Naive thymus-derived CD4-positive, alpha-beta T cell (primary cell): ENCODE measurements around the gene PDE4C. TPM values are rescaled to one million over a fixed set of nuclear protein-coding genes. Genes with fewer than 3 reads are reported as not detected.

Source experiments
- ATAC-seq: fragments of 150-1000 bp; cut with Tn5 transposase; 2 replicates; pipeline ENCODE4 v1.10.0; 2021; ENCODE audit warnings: mild to moderate bottlenecking, moderate library complexity
- CTCF ChIA-PET: fragments of 350-600 bp; sonication (Branson Sonifier 250); formaldehyde crosslinking; loops from one replicate; lab custom pipeline; 2021; ENCODE audit warnings: antibody characterized with exemption; lab: Charles Lee
- POLR2A ChIA-PET: fragments of 350-600 bp; sonication (Branson Sonifier 250); formaldehyde crosslinking; loops from one replicate; lab custom pipeline; 2021; ENCODE audit warnings: antibody characterized with exemption, inconsistent platforms; lab: Charles Lee
- DNase-seq, 9 donors: peaks; one replicate each; pipeline versions ENCODE4 v3.0.0 to v3.0.0-alpha.2; 2020 to 2022; ENCODE audit warnings: mixed read lengths in 1 of 9
- H3K27ac ChIP-seq: one replicate; pipeline ENCODE4 v1.7.0; 2013; ENCODE audit warnings: mild to moderate bottlenecking, low read depth, low read length, moderate library complexity
- H3K27me3 ChIP-seq, 2 donors: one replicate each; pipeline ENCODE4 v1.7.0; 2013; ENCODE audit warnings: low read length in 2 of 2, mild to moderate bottlenecking in 2 of 2, moderate library complexity in 2 of 2; ENCODE audit not compliant: control insufficient read depth in 2 of 2, insufficient read depth in 2 of 2
- H3K36me3 ChIP-seq, 3 experiments: 1 replicate in 2 of 3; 2 replicates in 1 of 3; pipeline ENCODE4 v1.7.0; 2013; ENCODE audit warnings: low read length in 3 of 3, mild to moderate bottlenecking in 3 of 3, moderate library complexity in 1 of 3; ENCODE audit not compliant: insufficient read depth in 3 of 3, control insufficient read depth in 2 of 3
- H3K4me1 ChIP-seq, 2 donors: one replicate each; pipeline ENCODE4 v1.7.0; 2013; ENCODE audit warnings: low read length in 2 of 2, mild to moderate bottlenecking in 2 of 2, moderate library complexity in 1 of 2; ENCODE audit not compliant: control insufficient read depth in 2 of 2, insufficient read depth in 2 of 2
- H3K4me3 ChIP-seq: 2 replicates; pipeline ENCODE4 v1.7.0; 2013; ENCODE audit warnings: mild to moderate bottlenecking, low read length
- H3K9me3 ChIP-seq, 3 experiments: 1 replicate in 2 of 3; 2 replicates in 1 of 3; pipeline ENCODE4 v1.7.0; 2013; ENCODE audit warnings: low read length in 3 of 3; ENCODE audit not compliant: control insufficient read depth in 2 of 3
- H3K27ac Mint-ChIP-seq, 9 donors: one replicate each; pipeline ENCODE4 v1.8.0; 2020 to 2022; ENCODE audit warnings: mixed read lengths in 9 of 9, mild to moderate bottlenecking in 8 of 9, moderate library complexity in 5 of 9, inconsistent platforms in 2 of 9
- H3K27me3 Mint-ChIP-seq, 5 donors: one replicate each; pipeline ENCODE4 v1.8.0; 2021 to 2022; ENCODE audit warnings: mixed read lengths in 5 of 5, mild to moderate bottlenecking in 1 of 5
- H3K36me3 Mint-ChIP-seq, 5 donors: one replicate each; pipeline ENCODE4 v1.8.0; 2020 to 2022; ENCODE audit warnings: mixed read lengths in 5 of 5, mild to moderate bottlenecking in 3 of 5, inconsistent platforms in 1 of 5
- H3K4me1 Mint-ChIP-seq, 7 donors: one replicate each; pipeline ENCODE4 v1.8.0; 2020 to 2022; ENCODE audit warnings: mixed read lengths in 7 of 7, mild to moderate bottlenecking in 3 of 7, inconsistent platforms in 1 of 7
- H3K4me3 Mint-ChIP-seq, 10 donors: one replicate each; pipeline ENCODE4 v1.8.0; 2020 to 2022; ENCODE audit warnings: mild to moderate bottlenecking in 10 of 10, mixed read lengths in 10 of 10, moderate library complexity in 6 of 10, inconsistent platforms in 2 of 10
- H3K9me3 Mint-ChIP-seq, 11 donors: one replicate each; pipeline ENCODE4 v1.8.0; 2020 to 2022; ENCODE audit warnings: mixed read lengths in 11 of 11, mild to moderate bottlenecking in 4 of 11, inconsistent platforms in 1 of 11, moderate library complexity in 1 of 11
- intact Hi-C, 2 donors: fragments of 100-400 bp; cut with micrococcal nuclease; formaldehyde crosslinking; loops; one replicate each; pipeline ENCODE4 v1.15.1; 2023
- polyA plus RNA-seq, 2 donors: library from polyadenylated mRNA; unstranded; fragments of 300-500 nt; fragmentation: Illumina TruSeq; gene quantifications; one replicate each; pipeline ENCODE4 v1.2.3, GENCODE V29; 2021
- total RNA-seq, 6 experiments: library from RNA in 5 of 6; stranded (reverse) in 5 of 6; gene quantifications; 1 replicate in 5 of 6; 2 replicates in 1 of 6; pipeline ENCODE4 v1.2.3 and lab custom pipeline; 2021 to 2026

PDE4C gene
- total and polyA plus RNA-seq, 7 experiments from 2014 or later: not detected

DNA sequence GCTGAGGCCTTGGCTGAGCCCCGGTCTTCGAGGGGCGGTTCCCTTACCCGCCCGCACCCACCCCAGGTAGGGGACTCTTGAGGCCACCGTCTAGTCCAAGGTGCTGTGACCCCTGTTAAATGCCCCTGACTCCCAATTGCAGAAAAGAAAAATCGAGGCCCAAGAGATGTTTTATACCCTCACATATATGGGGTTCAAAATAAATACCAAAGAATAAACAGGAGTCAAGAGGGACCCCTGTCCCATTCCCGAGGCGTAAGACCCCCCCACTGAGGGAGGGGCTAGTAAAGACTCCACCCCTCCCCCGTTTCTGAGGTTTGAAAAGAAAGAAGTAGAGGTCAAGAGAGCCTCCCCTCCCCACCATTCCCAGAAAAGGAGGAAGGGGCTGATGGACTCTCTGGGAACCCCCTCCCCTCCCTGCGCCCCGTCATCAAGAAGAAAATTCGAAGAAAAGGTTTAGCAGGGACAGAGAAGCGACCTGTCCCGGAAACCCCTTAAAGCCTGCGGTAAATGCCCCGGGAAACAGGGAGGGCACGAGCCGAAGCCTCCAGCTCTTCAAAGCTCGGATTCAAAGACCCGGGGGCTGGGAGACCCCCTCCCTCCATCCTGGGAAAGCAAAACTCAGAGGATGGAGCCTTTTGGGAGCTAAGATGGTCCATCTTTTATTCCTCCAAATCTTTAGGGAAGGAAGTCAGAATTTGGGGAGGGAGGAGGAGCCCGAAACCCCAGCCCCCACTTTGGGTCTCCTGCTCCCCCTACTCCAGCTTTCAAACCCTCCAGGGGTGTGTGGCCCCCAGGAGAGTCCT is 21.6 kb downstream of the PDE4C start:
- H3K36me3 Mint-ChIP-seq: peaks cover 0 to 6% (median 0%) of the 10 kb centered on the region in 5 donors
- no peaks in the 10 kb centered on the region for H3K27me3 ChIP-seq
- peak overlapping the region; percentile 87 to 99 (median 97) for H3K27ac Mint-ChIP-seq
- intact Hi-C loops: loop anchor here (1.0 to 2.0 kb wide), 12 partner anchors 12 to 988 kb away; partner anchors contain the start of genes LSM4 (in 2 of the 2), BORCS8 (in 1 of the 2), ELL (in 1 of the 2) and IFI30 (in 1 of the 2)
- H3K9me3 Mint-ChIP-seq: peaks cover 0 to 3% (median 0%) of the 10 kb centered on the region in 11 donors
- peaks cover 15 to 16% of the 10 kb centered on the region in 2 donors for H3K4me1 ChIP-seq
- DNase-seq (peak in 3 of 9 donors; percentile 40 to 57 (median 42)), ATAC-seq (no peak)
- H3K36me3 ChIP-seq: peaks cover 0 to 5% (median 0%) of the 10 kb centered on the region in 3 experiments
- ChIA-PET CTCF (interaction anchor here (1.0 to 8.2 kb wide), 2 partner anchors 48 to 75 kb away, joined by 3 to 95 read pairs; a partner anchor contains a TSS), POLR2A (interaction anchor here (0.8 to 4.5 kb wide), 12 partner anchors 12 to 214 kb away, joined by 3 to 50 read pairs (median 6); partner anchors contain the start of genes JUND, LSM4, MPV17L2 and SSBP4)
- peaks cover 11 to 26% (median 22%) of the 10 kb centered on the region in 7 donors for H3K4me1 Mint-ChIP-seq
- H3K4me3 ChIP-seq: peak overlapping the region; percentile 82
- peak overlapping the region; percentile 85 for H3K27ac ChIP-seq
- peak overlapping the region; percentile 83 to 98 (median 96) for H3K4me3 Mint-ChIP-seq
- H3K27me3 Mint-ChIP-seq: peaks cover 0 to 9% (median 0%) of the 10 kb centered on the region in 5 donors
- no peaks in the 10 kb centered on the region for H3K9me3 ChIP-seq

DNA sequence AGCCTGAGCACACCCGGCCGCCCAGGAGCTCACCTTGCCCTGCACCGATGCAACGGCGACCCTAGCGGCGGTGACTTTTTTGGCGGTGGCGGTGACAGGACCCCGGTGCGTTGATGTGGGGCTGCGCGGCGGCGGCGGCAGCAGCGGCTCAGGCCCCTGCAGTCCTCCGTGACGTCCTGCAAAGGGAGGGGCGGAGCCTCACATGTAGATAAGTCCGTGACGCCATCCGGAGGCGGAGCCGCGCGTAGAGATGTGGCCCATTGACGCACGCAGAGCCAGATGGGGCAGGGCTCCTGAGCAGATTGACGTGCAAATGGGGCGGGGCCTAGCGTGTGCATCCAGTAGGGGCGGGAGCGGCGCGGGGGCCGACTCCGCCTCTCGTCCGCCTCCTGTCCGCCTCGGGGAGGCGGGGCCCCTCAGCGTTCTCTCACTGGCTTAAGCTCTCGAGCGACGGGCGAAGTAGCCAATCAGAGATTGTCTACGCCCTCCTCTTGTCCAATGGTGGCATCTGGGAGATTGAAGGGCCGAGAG is 22.3 kb downstream of the PDE4C start, which contains the start of gene RAB3A:
TSS of gene RAB3A (minus strand) at position 180 of the 531 bp plus-strand sequence. CDS start 1,302 bp downstream, outside the sequence.
- ATAC-seq: peak; percentile 95
- no peaks in the 10 kb centered on the region for H3K27me3 ChIP-seq
- CTCF ChIA-PET: interaction anchor here (1.0 to 8.2 kb wide), 3 partner anchors 48 to 76 kb away, joined by 3 to 95 read pairs (median 3); a partner anchor contains a TSS
- peak within 1 kb of the TSS; percentile 85 for H3K27ac ChIP-seq
- Mint-ChIP-seq H3K4me3 (peak within 1 kb of the TSS; percentile 83 to 98 (median 96)), H3K36me3 (peaks cover 0 to 6% (median 0%) of the 10 kb centered on the region in 5 donors), H3K4me1 (peaks cover 11 to 26% (median 22%) of the 10 kb centered on the region in 7 donors), H3K9me3 (peaks cover 0 to 3% (median 0%) of the 10 kb centered on the region in 11 donors), H3K27ac (peak within 1 kb of the TSS; percentile 87 to 99 (median 97)), H3K27me3 (peaks cover 0 to 8% (median 0%) of the 10 kb centered on the region in 5 donors)
- peaks cover 0 to 12% (median 0%) of the 10 kb centered on the region in 3 experiments for H3K36me3 ChIP-seq
- POLR2A ChIA-PET: interaction anchor here (1.0 to 4.5 kb wide), 8 partner anchors 11 to 215 kb away, joined by 3 to 50 read pairs (median 6); partner anchors contain the start of genes JUND, MPV17L2 and SSBP4
- DNase-seq: peak; percentile 95 to 100 (median 99)
- peak within 1 kb of the TSS; percentile 90 for H3K4me3 ChIP-seq
- H3K9me3 ChIP-seq: no peaks in the 10 kb centered on the region
- peaks cover 15 to 16% of the 10 kb centered on the region in 2 donors for H3K4me1 ChIP-seq
- intact Hi-C loops: loop anchor here (1.0 to 2.0 kb wide), 12 partner anchors 12 to 988 kb away; partner anchors contain the start of genes LSM4 (in 2 of the 2), BORCS8 (in 1 of the 2), ELL (in 1 of the 2) and IFI30 (in 1 of the 2)

DNA sequence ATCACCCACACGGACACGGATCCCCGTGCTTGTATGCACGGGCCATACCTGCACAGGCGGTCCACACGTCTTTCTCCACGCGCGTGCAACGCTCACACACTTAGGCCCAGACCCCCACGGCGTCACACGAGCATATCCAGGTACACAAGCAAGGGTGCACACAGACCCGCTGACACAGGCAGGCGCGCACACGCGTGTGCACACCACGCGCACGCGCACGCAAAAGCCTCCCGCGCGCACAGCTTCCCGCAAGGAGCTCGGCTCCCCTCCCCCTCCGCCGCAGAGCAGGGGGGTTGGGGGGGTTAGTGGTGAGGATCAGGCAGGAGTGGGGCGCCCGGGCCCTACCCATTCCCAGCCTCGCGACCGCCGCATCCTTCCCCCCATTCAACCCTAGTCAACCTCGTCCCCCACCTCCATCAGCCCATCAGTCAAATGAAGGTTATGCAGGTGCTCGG is 22.8 kb downstream of the PDE4C start:
- POLR2A ChIA-PET: interaction anchor here (1.0 to 4.5 kb wide), 8 partner anchors 11 to 215 kb away, joined by 3 to 50 read pairs (median 6); partner anchors contain the start of genes JUND, MPV17L2 and SSBP4
- intact Hi-C loops: no loop called here
- H3K9me3 ChIP-seq: no peaks in the 10 kb centered on the region
- Mint-ChIP-seq H3K4me3 (peak overlapping the region; percentile 83 to 98 (median 96)), H3K9me3 (peaks cover 0 to 3% (median 0%) of the 10 kb centered on the region in 11 donors), H3K4me1 (peaks cover 11 to 26% (median 22%) of the 10 kb centered on the region in 7 donors), H3K36me3 (peaks cover 0 to 11% (median 3%) of the 10 kb centered on the region in 5 donors), H3K27me3 (peaks cover 0 to 4% (median 0%) of the 10 kb centered on the region in 5 donors), H3K27ac (peak overlapping the region; percentile 86 to 99 (median 90))
- ATAC-seq (peak; percentile 10), DNase-seq (peak in 1 of 9 donors; percentile 68)
- CTCF ChIA-PET: interaction anchor here (1.2 to 8.2 kb wide), 2 partner anchors 49 to 57 kb away, joined by 3 to 95 read pairs; a partner anchor contains a TSS
- H3K36me3 ChIP-seq: peaks cover 0 to 17% (median 2%) of the 10 kb centered on the region in 3 experiments
- H3K27me3 ChIP-seq: no peaks in the 10 kb centered on the region
- peak overlapping the region; percentile 78 for H3K27ac ChIP-seq
- peaks cover 15 to 16% of the 10 kb centered on the region in 2 donors for H3K4me1 ChIP-seq
- peak overlapping the region; percentile 90 for H3K4me3 ChIP-seq

DNA sequence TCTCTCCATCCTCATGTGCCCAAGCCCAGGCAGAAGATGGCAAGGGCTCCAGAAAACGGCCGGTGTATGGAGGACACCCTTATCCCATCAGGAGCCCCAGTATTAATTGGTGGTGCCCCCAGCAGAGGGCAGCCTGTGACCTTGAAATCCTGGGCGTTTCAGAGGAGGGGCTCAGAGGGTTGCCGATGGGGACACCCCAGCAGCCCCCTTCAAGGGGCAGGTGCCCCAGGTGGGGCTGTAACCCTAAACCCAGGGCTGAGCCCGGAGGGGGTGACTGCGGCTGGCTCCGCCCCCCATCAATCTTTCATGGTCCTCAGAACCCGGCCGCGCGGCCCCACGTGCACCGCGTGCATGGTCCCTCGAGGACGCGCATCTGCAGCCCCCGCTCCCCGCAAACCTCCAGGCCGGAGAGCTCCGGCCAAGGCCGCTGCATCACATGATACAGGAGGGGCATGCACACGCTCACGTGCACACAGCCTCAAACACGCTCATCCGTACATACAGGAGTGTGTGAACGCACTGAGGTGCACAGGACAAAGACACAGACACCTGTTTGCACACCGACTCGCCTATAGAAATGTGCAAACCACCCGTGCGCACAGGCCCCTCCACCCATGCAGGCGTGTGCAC is 23.3 kb downstream of the PDE4C start:
- DNase-seq: peak in 2 of 9 donors; percentile 38 to 49
- H3K36me3 Mint-ChIP-seq: peaks cover 0 to 16% (median 8%) of the 10 kb centered on the region in 5 donors
- intact Hi-C loops: no loop called here

DNA sequence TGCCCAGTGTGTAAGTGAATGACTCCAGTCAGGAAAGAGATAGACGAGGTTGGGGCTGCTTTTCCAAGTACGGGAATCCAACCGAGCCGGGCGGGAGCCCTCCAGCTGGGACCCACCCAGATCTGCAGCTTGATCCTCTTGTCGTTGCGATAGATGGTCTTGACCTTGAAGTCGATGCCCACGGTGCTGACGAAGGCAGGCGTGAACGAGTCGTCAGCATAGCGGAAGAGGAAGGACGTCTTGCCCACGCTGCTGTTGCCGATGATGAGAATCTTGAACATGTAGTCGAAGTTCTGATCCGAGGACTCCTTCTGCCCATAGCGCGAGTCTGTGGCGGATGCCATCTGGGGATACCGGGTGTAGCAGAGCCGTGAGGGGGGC is 23.9 kb downstream of the PDE4C start:
- POLR2A ChIA-PET: interaction anchor here (4.5 kb wide), 1 partner anchor 10 kb away, joined by 50 read pairs; the partner anchor contains the start of gene MPV17L2
- Histone ChIP-seq H3K4me3 (no peak overlapping the region), H3K27me3 (no peaks in the 10 kb centered on the region), H3K9me3 (no peaks in the 10 kb centered on the region), H3K4me1 (peaks cover 15 to 16% of the 10 kb centered on the region in 2 donors), H3K36me3 (peaks cover 0 to 27% (median 6%) of the 10 kb centered on the region in 3 experiments), H3K27ac (no peak overlapping the region)
- intact Hi-C loops: no loop called here
- peaks cover 0 to 3% (median 0%) of the 10 kb centered on the region in 5 donors for H3K27me3 Mint-ChIP-seq
- DNase-seq: no peak
- peaks cover 11 to 26% (median 22%) of the 10 kb centered on the region in 7 donors for H3K4me1 Mint-ChIP-seq
- H3K27ac Mint-ChIP-seq: peak overlapping the region in 6 of 9 donors; percentile 59 to 98 (median 80)
- peaks cover 0 to 16% (median 8%) of the 10 kb centered on the region in 5 donors for H3K36me3 Mint-ChIP-seq
- H3K9me3 Mint-ChIP-seq: peaks cover 0 to 3% (median 0%) of the 10 kb centered on the region in 11 donors
- ATAC-seq: no peak
- CTCF ChIA-PET: interaction anchor here (1.0 to 8.2 kb wide), 2 partner anchors 50 to 60 kb away, joined by 3 to 95 read pairs; a partner anchor contains a TSS
- peak overlapping the region; percentile 79 to 98 (median 96) for H3K4me3 Mint-ChIP-seq

More for the DNA sequence above, 23.3 kb downstream of the PDE4C start:
- H3K27ac ChIP-seq: peak overlapping the region; percentile 78
- CTCF ChIA-PET: interaction anchor here (1.2 to 8.2 kb wide), 2 partner anchors 49 to 58 kb away, joined by 3 to 95 read pairs; a partner anchor contains a TSS
- no peak for ATAC-seq
- Mint-ChIP-seq H3K4me1 (peaks cover 11 to 26% (median 22%) of the 10 kb centered on the region in 7 donors), H3K27ac (peak overlapping the region in 8 of 9 donors; percentile 86 to 99 (median 93)), H3K4me3 (peak overlapping the region; percentile 83 to 98 (median 96)), H3K27me3 (peaks cover 0 to 3% (median 0%) of the 10 kb centered on the region in 5 donors), H3K9me3 (peaks cover 0 to 3% (median 0%) of the 10 kb centered on the region in 11 donors)
- no peaks in the 10 kb centered on the region for H3K9me3 ChIP-seq
- peak overlapping the region; percentile 90 for H3K4me3 ChIP-seq
- peaks cover 15 to 16% of the 10 kb centered on the region in 2 donors for H3K4me1 ChIP-seq
- peaks cover 0 to 22% (median 6%) of the 10 kb centered on the region in 3 experiments for H3K36me3 ChIP-seq
- POLR2A ChIA-PET: interaction anchor here (1.2 to 4.5 kb wide), 5 partner anchors 10 to 216 kb away, joined by 3 to 50 read pairs (median 13); partner anchors contain the start of genes JUND, MPV17L2 and SSBP4
- no peaks in the 10 kb centered on the region for H3K27me3 ChIP-seq
